Ishikawa (cell line): Measurements from ENCODE around the gene COL18A1.

ENCODE experiments used
- CEBPB ChIP-seq: IDR thresholded peaks from 2 replicates; pipeline ENCODE4 v1.6.1; 2012
- CREB1 ChIP-seq: IDR thresholded peaks from 2 replicates; pipeline ENCODE4 v1.6.1; 2012; ENCODE audit warnings: low read depth
- EGR1 ChIP-seq: IDR thresholded peaks from 2 replicates; pipeline ENCODE4 v1.6.1; 2012
- EP300 ChIP-seq: IDR thresholded peaks from 2 replicates; pipeline ENCODE4 v1.6.1; 2012; ENCODE audit warnings: borderline replicate concordance
- MAX ChIP-seq: IDR thresholded peaks from 2 replicates; pipeline ENCODE4 v1.6.1; 2012
- NFIC ChIP-seq: IDR thresholded peaks from 2 replicates; pipeline ENCODE4 v1.6.1; 2012
- RAD21 ChIP-seq: IDR thresholded peaks from 2 replicates; pipeline ENCODE4 v1.6.1; 2012; ENCODE audit warnings: low read depth
- REST ChIP-seq: IDR thresholded peaks from 2 replicates; pipeline ENCODE4 v1.6.1; 2012; ENCODE audit warnings: low read depth, mild to moderate bottlenecking
- TAF1 ChIP-seq: IDR thresholded peaks from 2 replicates; pipeline ENCODE4 v1.6.1; 2012; ENCODE audit warnings: low read depth, mild to moderate bottlenecking
- TCF12 ChIP-seq: IDR thresholded peaks from 2 replicates; pipeline ENCODE4 v1.6.1; 2012; ENCODE audit warnings: low read depth
- TEAD4 ChIP-seq: IDR thresholded peaks from 2 replicates; pipeline ENCODE4 v1.6.1; 2012
- YY1 ChIP-seq: IDR thresholded peaks from 2 replicates; pipeline ENCODE4 v1.6.1; 2012; ENCODE audit warnings: low read depth
- ZBTB7A ChIP-seq: IDR thresholded peaks from 2 replicates; pipeline ENCODE4 v1.6.1; 2012; ENCODE audit warnings: low read depth

GRCh38 chr21:45454060-45454925 is 49.3 kb downstream of the COL18A1 start:
- TF ChIP-seq CREB1 = no peak
- no peak for TF ChIP-seq MAX
- TF ChIP-seq EP300 = no peak
- TF ChIP-seq YY1 = no peak
- 0 out of 2 replicates have a peak, but pooled peaks have one; percentile 6 for TF ChIP-seq EGR1
- no peak for TF ChIP-seq TEAD4
- no peak for TF ChIP-seq CEBPB
- no peak for TF ChIP-seq REST
- no peak for TF ChIP-seq TAF1
- TF ChIP-seq NFIC = no peak
- no peak for TF ChIP-seq ZBTB7A
- TF ChIP-seq TCF12 = no peak
- TF ChIP-seq RAD21 = no peak
